Measurements from ENCODE around the gene RBP7. TPM values are rescaled to one million over a fixed set of nuclear protein-coding genes. Genes with fewer than 3 reads are reported as not detected.

The RBP7 gene
- not detected in 2 replicates for total RNA-seq

GRCh38 chr1:9996624-9997582, at the start of gene RBP7:
Gene RBP7, plus strand, starts transcription at chr1:9997228. Its CDS starts 31 bp downstream, at chr1:9997259.

GRCh38 chr1:10032590-10033358, 35.7 kb downstream of the RBP7 start, which contains the start of gene UBE4B:
Gene UBE4B, plus strand, starts transcription at chr1:10032958. Its CDS starts 713 bp downstream, at chr1:10033671.

Small RNA genes within 50 kb of the gene (small RNA-seq; reads per million reads assigned to genes)
- not detected for gene MIR5697

Other genes with a start within 250 kb of the RBP7 start
- gene CLSTN1, start 173.3 kb upstream of the RBP7 start, total RNA-seq: 58.8 and 74.1 TPM in 2 replicates
- 7.6 and 12.9 TPM in 2 replicates for gene CTNNBIP1, start 87.0 kb upstream of the RBP7 start, total RNA-seq
- 24.3 and 29.1 TPM in 2 replicates for gene LZIC, start 53.8 kb upstream of the RBP7 start, total RNA-seq
- gene NMNAT1, start 53.8 kb upstream of the RBP7 start, total RNA-seq: 8.8 and 9.2 TPM in 2 replicates
- gene UBE4B, start 35.7 kb downstream of the RBP7 start, total RNA-seq: 45.9 and 55.5 TPM in 2 replicates
- 32.0 and 33.0 TPM in 2 replicates for gene KIF1B, start 213.3 kb downstream of the RBP7 start, total RNA-seq

All from subcutaneous preadipocyte (primary cell).